Neural progenitor cell (in vitro differentiated cells): ENCODE results near the gene IWS1. TPM values are rescaled to one million over a fixed set of nuclear protein-coding genes. Genes with fewer than 3 reads are reported as not detected.

Source experiments
- DNase-seq: peaks from one replicate; pipeline ENCODE4 v3.0.0-alpha.2; 2016; ENCODE audit warnings: low spot score
- H2AFZ ChIP-seq: fragments of 200-600 bp; sonication (generic); replicated peaks from 2 replicates; pipeline ENCODE4 v1.6.1; 2016; ENCODE audit warnings: antibody characterized with exemption
- H3F3A ChIP-seq: fragments of 200-600 bp; sonication (generic); 2 replicates; pipeline ENCODE4 v1.6.1; 2016; ENCODE audit warnings: antibody characterized with exemption, low read depth
- H3K27ac ChIP-seq: fragments of 200-600 bp; sonication (generic); 2 replicates; pipeline ENCODE4 v1.5.1; 2016; ENCODE audit warnings: mild to moderate bottlenecking
- H3K27me3 ChIP-seq: fragments of 200-600 bp; sonication (generic); 2 replicates; pipeline ENCODE4 v1.6.1; 2016; ENCODE audit warnings: mild to moderate bottlenecking, moderate library complexity
- H3K36me3 ChIP-seq: fragments of 200-600 bp; sonication (generic); 2 replicates; pipeline ENCODE4 v1.5.1; 2016
- H3K4me1 ChIP-seq: fragments of 200-600 bp; sonication (generic); 2 replicates; pipeline ENCODE4 v1.6.1; 2016; ENCODE audit warnings: mixed run types
- H3K4me2 ChIP-seq: fragments of 200-600 bp; sonication (generic); 2 replicates; pipeline ENCODE4 v1.6.1; 2016
- H3K4me3 ChIP-seq: fragments of 200-600 bp; sonication (generic); 2 replicates; pipeline ENCODE4 v1.5.1; 2016
- H3K79me2 ChIP-seq: fragments of 200-600 bp; sonication (generic); 2 replicates; pipeline ENCODE4 v1.6.1; 2016; ENCODE audit warnings: low read depth
- H3K9ac ChIP-seq: fragments of 200-600 bp; sonication (generic); 2 replicates; pipeline ENCODE4 v1.6.1; 2016
- H3K9me3 ChIP-seq: fragments of 200-600 bp; sonication (generic); 2 replicates; pipeline ENCODE4 v1.5.1; 2016; ENCODE audit warnings: low read depth
- H4K20me1 ChIP-seq: fragments of 200-600 bp; sonication (generic); 2 replicates; pipeline ENCODE4 v1.6.1; 2016; ENCODE audit warnings: low read depth
- H3K27ac Mint-ChIP-seq: 3 replicates; pipeline ENCODE4 v1.8.0; 2021; ENCODE audit warnings: mixed read lengths
- H3K27me3 Mint-ChIP-seq: 2 replicates; pipeline ENCODE4 v1.8.0; 2022; ENCODE audit warnings: low read depth, mild to moderate bottlenecking, inconsistent platforms, moderate library complexity, mixed read lengths; ENCODE audit not compliant: insufficient read depth
- H3K36me3 Mint-ChIP-seq: 3 replicates; pipeline ENCODE4 v1.8.0; 2021; ENCODE audit warnings: mixed read lengths
- H3K4me1 Mint-ChIP-seq: 3 replicates; pipeline ENCODE4 v1.8.0; 2021; ENCODE audit warnings: mixed read lengths
- H3K4me3 Mint-ChIP-seq: 3 replicates; pipeline ENCODE4 v1.8.0; 2021; ENCODE audit warnings: mild to moderate bottlenecking, moderate library complexity, mixed read lengths
- H3K9me3 Mint-ChIP-seq: 3 replicates; pipeline ENCODE4 v1.8.0; 2020; ENCODE audit warnings: mixed read lengths
- CTCF ChIP-seq: fragments of 200-600 bp; sonication (generic); IDR thresholded peaks from 2 replicates; pipeline ENCODE4 v1.5.1; 2017; ENCODE audit warnings: antibody characterized with exemption, mild to moderate bottlenecking
- EZH2 ChIP-seq: fragments of 200-600 bp; sonication (generic); IDR thresholded peaks from 2 replicates; pipeline ENCODE4 v1.6.1; 2017; ENCODE audit warnings: antibody characterized with exemption, mild to moderate bottlenecking, moderate library complexity
- EZH2phosphoT487 ChIP-seq: fragments of 200-600 bp; sonication (generic); IDR thresholded peaks from 2 replicates; pipeline ENCODE4 v1.6.1; 2017; ENCODE audit warnings: antibody characterized with exemption
- total RNA-seq: library from RNA; depleted of rRNA; stranded (reverse); fragments of >200 nt; gene quantifications from 2 replicates; pipeline ENCODE4 v1.2.3, GENCODE V29; 2015; ENCODE audit warnings: low replicate concordance

The IWS1 gene
- total RNA-seq, 1 donor from 2014 or later = 115 TPM

DNA sequence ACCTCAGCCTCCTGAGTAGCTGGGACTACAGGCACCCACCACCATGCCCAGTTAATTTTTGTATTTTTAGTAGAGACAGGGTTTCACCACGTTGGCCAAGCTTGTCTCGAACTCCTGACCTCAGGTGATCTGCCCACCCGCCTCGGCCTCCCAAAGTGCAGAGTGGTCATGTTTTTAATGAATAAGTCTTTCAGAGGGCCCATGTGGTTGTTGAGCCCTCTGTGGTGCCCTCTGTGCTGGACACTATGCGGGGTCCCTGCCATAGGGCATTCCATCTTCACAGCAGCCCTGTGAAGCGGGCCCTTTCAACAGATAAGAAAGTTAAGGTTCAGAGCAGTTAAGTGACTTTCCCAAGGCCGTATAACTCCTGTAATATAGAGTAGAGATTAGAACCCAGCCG lies 35.1 kb upstream of the IWS1 start:
- DNase-seq = no peak
- H3K27ac Mint-ChIP-seq = no peak overlapping the region
- H3K4me1 ChIP-seq = no peaks in the 10 kb centered on the region

DNA sequence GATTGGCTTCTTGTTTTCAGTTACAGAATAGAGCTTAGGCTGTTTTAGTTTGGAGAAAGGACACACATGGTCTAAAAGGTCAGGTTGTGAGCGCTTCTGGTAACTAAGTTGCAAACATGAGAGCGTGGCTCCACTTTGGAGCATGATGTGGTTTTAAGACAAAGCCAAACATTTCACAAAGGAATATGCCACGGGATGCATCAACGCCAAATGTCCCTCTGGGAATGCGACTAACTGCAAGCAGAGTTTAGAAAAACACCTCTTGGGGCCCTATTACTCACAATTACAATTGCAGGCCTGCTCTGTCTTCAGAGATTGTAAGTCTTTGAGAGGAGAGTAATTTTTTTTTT lies 34.6 kb upstream of the IWS1 start:
- Mint-ChIP-seq H3K36me3 (no peaks in the 10 kb centered on the region), H3K4me3 (no peak overlapping the region), H3K27ac (no peak overlapping the region), H3K4me1 (no peaks in the 10 kb centered on the region), H3K9me3 (peaks cover 3% of the 10 kb centered on the region), H3K27me3 (peaks cover 10% of the 10 kb centered on the region)
- no peak for DNase-seq
- H3K4me2 ChIP-seq = no peak overlapping the region
- no peaks in the 10 kb centered on the region for H3K9me3 ChIP-seq
- H3F3A ChIP-seq = no peaks in the 10 kb centered on the region
- peak overlapping the region; percentile 45 for H2AFZ ChIP-seq
- H3K9ac ChIP-seq = no peak overlapping the region
- no peaks in the 10 kb centered on the region for H3K27me3 ChIP-seq
- no peaks in the 10 kb centered on the region for H3K4me1 ChIP-seq
- H3K36me3 ChIP-seq = no peaks in the 10 kb centered on the region
- no peaks in the 10 kb centered on the region for H4K20me1 ChIP-seq
- no peak for TF ChIP-seq CTCF
- TF ChIP-seq EZH2 = no peak
- no peak for TF ChIP-seq EZH2phosphoT487
- H3K27ac ChIP-seq = no peak overlapping the region
- no peaks in the 10 kb centered on the region for H3K79me2 ChIP-seq
- no peak overlapping the region for H3K4me3 ChIP-seq

More for the DNA sequence above, 35.1 kb upstream of the IWS1 start:
- H3K27ac ChIP-seq = no peak overlapping the region
- H3K27me3 ChIP-seq = no peaks in the 10 kb centered on the region
- no peaks in the 10 kb centered on the region for H3F3A ChIP-seq
- no peaks in the 10 kb centered on the region for H3K36me3 ChIP-seq
- no peaks in the 10 kb centered on the region for H4K20me1 ChIP-seq
- H3K9ac ChIP-seq = no peak overlapping the region
- no peak overlapping the region for H3K4me3 ChIP-seq
- H3K4me2 ChIP-seq = no peak overlapping the region
- H3K27me3 Mint-ChIP-seq = peaks cover 10% of the 10 kb centered on the region
- H3K9me3 ChIP-seq = no peaks in the 10 kb centered on the region
- no peaks in the 10 kb centered on the region for H3K4me1 Mint-ChIP-seq
- TF ChIP-seq CTCF (no peak), EZH2phosphoT487 (no peak), EZH2 (no peak)
- H3K79me2 ChIP-seq = no peaks in the 10 kb centered on the region
- H3K36me3 Mint-ChIP-seq = no peaks in the 10 kb centered on the region
- no peak overlapping the region for H3K4me3 Mint-ChIP-seq
- no peak overlapping the region for H2AFZ ChIP-seq
- peaks cover 3% of the 10 kb centered on the region for H3K9me3 Mint-ChIP-seq

GRCh38 chr2:127560201-127560930 lies 34.1 kb upstream of the IWS1 start:
- Mint-ChIP-seq H3K4me1 (no peaks in the 10 kb centered on the region), H3K9me3 (peaks cover 3% of the 10 kb centered on the region), H3K36me3 (no peaks in the 10 kb centered on the region), H3K4me3 (no peak overlapping the region), H3K27ac (no peak overlapping the region), H3K27me3 (peaks cover 10% of the 10 kb centered on the region)
- Histone ChIP-seq H4K20me1 (no peaks in the 10 kb centered on the region), H3K27me3 (no peaks in the 10 kb centered on the region), H3K79me2 (no peaks in the 10 kb centered on the region), H3K4me2 (no peak overlapping the region), H3K36me3 (no peaks in the 10 kb centered on the region), H3K4me1 (no peaks in the 10 kb centered on the region), H2AFZ (peak overlapping the region; percentile 45), H3K4me3 (no peak overlapping the region), H3F3A (no peaks in the 10 kb centered on the region), H3K27ac (no peak overlapping the region), H3K9me3 (no peaks in the 10 kb centered on the region), H3K9ac (no peak overlapping the region)
- TF ChIP-seq CTCF (no peak), EZH2 (no peak), EZH2phosphoT487 (no peak)
- peak; percentile 21 for DNase-seq
